GM12878 (cell line): ENCODE measurements around the gene PKP4. TPM values are rescaled to one million over a fixed set of nuclear protein-coding genes. Genes with fewer than 3 reads are reported as not detected.

Experiments used
- ATAC-seq: fragments of 200-7000 bp; cut with Tn5 transposase; 3 replicates; pipeline ENCODE4 v1.9.1; 2020; ENCODE audit warnings: mild to moderate bottlenecking, moderate library complexity
- BruUV-seq: library from RNA; stranded (reverse); fragments of 400-500 nt; replicated peaks from 2 replicates; lab custom pipeline; 2021; lab: Mats Ljungman, UMichigan
- CTCF ChIA-PET: fragments of 300-600 bp; sonication (Branson Sonifier 250); formaldehyde crosslinking; extraction: SDS; loops from one replicate; lab custom pipeline; 2021; ENCODE audit warnings: inconsistent platforms; lab: Yijun Ruan, JAX
- POLR2A ChIA-PET: fragments of 350-600 bp; formaldehyde crosslinking; extraction: SDS; loops from one replicate; lab custom pipeline; 2021; ENCODE audit warnings: inconsistent platforms; lab: Charles Lee
- RAD21 ChIA-PET: fragments of 300-600 bp; sonication (Branson Sonifier 250); formaldehyde crosslinking; loops from one replicate; lab custom pipeline; 2023; ENCODE audit warnings: antibody characterized with exemption; ENCODE audit not compliant: unreplicated experiment; lab: Charles Lee
- SMC1A ChIA-PET: fragments of 300-600 bp; sonication (Branson Sonifier 250); formaldehyde crosslinking; loops from one replicate; lab custom pipeline; 2023; ENCODE audit not compliant: unreplicated experiment, uncharacterized antibody; lab: Charles Lee
- DNase-seq: peaks from one replicate; pipeline ENCODE4 v3.0.0-alpha.2; 2011; ENCODE audit warnings: low read depth, low spot score
- FAIRE-seq: peaks from 3 replicates; lab custom pipeline; 2011; peaks lifted over from hg19 to GRCh38; lab: Jason Lieb, UNC
- H2AFZ ChIP-seq: 2 replicates; pipeline ENCODE4 v1.6.0; 2011; ENCODE audit warnings: low read depth, low read length, control low read depth; ENCODE audit not compliant: control insufficient read depth
- H3K27ac ChIP-seq: 2 replicates; pipeline ENCODE4 v1.5.1; 2011; ENCODE audit warnings: control low read depth; ENCODE audit not compliant: control insufficient read depth, insufficient read depth
- H3K27me3 ChIP-seq, 2 experiments: replicated peaks in 1 of 2; 2 replicates each; pipeline versions ENCODE4 v1.6.0 to v1.6.1; 2011; ENCODE audit warnings: low read length in 1 of 2; ENCODE audit not compliant: control insufficient read depth in 2 of 2, insufficient read depth in 2 of 2
- H3K36me3 ChIP-seq, 2 experiments: 2 replicates each; pipeline ENCODE4 v1.5.1; 2011; ENCODE audit warnings: low read length in 1 of 2; ENCODE audit not compliant: control insufficient read depth in 2 of 2, insufficient read depth in 2 of 2
- H3K4me1 ChIP-seq: 2 replicates; pipeline ENCODE4 v1.6.1; 2011; ENCODE audit warnings: mild to moderate bottlenecking, low read length, moderate library complexity, mixed read lengths; ENCODE audit not compliant: control insufficient read depth, insufficient read depth
- H3K4me2 ChIP-seq: 2 replicates; pipeline ENCODE4 v1.6.0; 2011; ENCODE audit warnings: control low read depth; ENCODE audit not compliant: control insufficient read depth, insufficient read depth
- H3K4me3 ChIP-seq: fragments of 200-600 bp; sonication (generic); 2 replicates; pipeline ENCODE4 v1.5.1; 2016
- H3K79me2 ChIP-seq: 2 replicates; pipeline ENCODE4 v1.6.0; 2011; ENCODE audit warnings: low read length; ENCODE audit not compliant: control insufficient read depth, insufficient read depth
- H3K9ac ChIP-seq: 2 replicates; pipeline ENCODE4 v1.8.0; 2011; ENCODE audit warnings: low read length, control low read depth, mixed read lengths; ENCODE audit not compliant: control insufficient read depth, insufficient read depth
- H3K9me3 ChIP-seq: replicated peaks from 3 replicates; pipeline ENCODE4 v1.5.1; 2011; ENCODE audit warnings: mild to moderate bottlenecking, low read length; ENCODE audit not compliant: control insufficient read depth, insufficient read depth
- H4K20me1 ChIP-seq: 2 replicates; pipeline ENCODE4 v1.6.0; 2011; ENCODE audit not compliant: control insufficient read depth, insufficient read depth
- ATF7 ChIP-seq: fragments of 450-650 bp; IDR thresholded peaks from 2 replicates; pipeline ENCODE4 v1.6.1; 2016; ENCODE audit warnings: low read depth, mild to moderate bottlenecking
- BACH1 ChIP-seq: fragments of 450-650 bp; IDR thresholded peaks from 2 replicates; pipeline ENCODE4 v1.6.1; 2017; ENCODE audit warnings: mild to moderate bottlenecking, borderline replicate concordance
- BCLAF1 ChIP-seq: fragments of 450-650 bp; IDR thresholded peaks from 2 replicates; pipeline ENCODE4 v1.6.1; 2017; ENCODE audit warnings: antibody characterized with exemption, mild to moderate bottlenecking, moderate library complexity
- CEBPB ChIP-seq, 2 experiments: fragments of 150-350 bp in 1 of 2; IDR thresholded peaks; 2 replicates each; pipeline ENCODE4 v1.6.1; 2012 to 2014; ENCODE audit warnings: low read depth in 2 of 2, low read length in 2 of 2, borderline replicate concordance in 1 of 2, inconsistent platforms in 1 of 2
- CREB1 ChIP-seq: IDR thresholded peaks from 2 replicates; pipeline ENCODE4 v1.6.1; 2012; ENCODE audit warnings: low read depth, mild to moderate bottlenecking, inconsistent platforms
- DPF2 ChIP-seq: fragments of 450-650 bp; IDR thresholded peaks from 2 replicates; pipeline ENCODE4 v1.6.1; 2017; ENCODE audit warnings: mild to moderate bottlenecking
- HDAC6 ChIP-seq: fragments of 200-600 bp; sonication (generic); IDR thresholded peaks from one replicate; pipeline ENCODE4 v1.8.0; 2017; ENCODE audit warnings: antibody characterized with exemption; ENCODE audit not compliant: unreplicated experiment
- NKRF ChIP-seq: fragments of 450-650 bp; conservative IDR thresholded peaks from 2 replicates; pipeline ENCODE4 v1.6.1; 2017; ENCODE audit warnings: mild to moderate bottlenecking, moderate library complexity
- POLR2AphosphoS2 ChIP-seq: IDR thresholded peaks from 2 replicates; pipeline ENCODE4 v1.6.1; 2011; ENCODE audit warnings: low read depth, mild to moderate bottlenecking, low read length, improper control_type of control experiment, moderate library complexity
- RELA ChIP-seq: fragments of 450-650 bp; IDR thresholded peaks from 2 replicates; pipeline ENCODE4 v1.8.0; 2014; ENCODE audit warnings: borderline replicate concordance; ENCODE audit not compliant: partially characterized antibody
- SMC3 ChIP-seq: IDR thresholded peaks from 2 replicates; pipeline ENCODE4 v1.6.1; 2011; ENCODE audit warnings: low read length, improper control_type of control experiment, borderline replicate concordance
- STAT3 ChIP-seq: IDR thresholded peaks from 2 replicates; pipeline ENCODE4 v1.6.1; 2011; ENCODE audit warnings: low read depth, low read length, improper control_type of control experiment
- ZBTB4 ChIP-seq: fragments of 450-650 bp; formaldehyde crosslinking; IDR thresholded peaks from 2 replicates; pipeline ENCODE4 v1.4.0; 2022; ENCODE audit warnings: mild to moderate bottlenecking, moderate library complexity
- ZNF207 ChIP-seq: fragments of 450-650 bp; IDR thresholded peaks from 2 replicates; pipeline ENCODE4 v1.6.1; 2014; ENCODE audit warnings: antibody characterized with exemption, mild to moderate bottlenecking, borderline replicate concordance
- ZNF24 ChIP-seq: fragments of 450-650 bp; IDR thresholded peaks from 2 replicates; pipeline ENCODE4 v1.6.1; 2017; ENCODE audit warnings: antibody characterized with exemption, mild to moderate bottlenecking
- ZSCAN29 ChIP-seq: fragments of 450-650 bp; IDR thresholded peaks from 2 replicates; pipeline ENCODE4 v1.6.1; 2017; ENCODE audit warnings: mild to moderate bottlenecking, moderate library complexity
- WGBS: methylation state at CpG from one replicate; pipeline ENCODE4 v1.1.6; 2016; ENCODE audit warnings: low lambda C conversion rate; ENCODE audit not compliant: insufficient replicate concordance, insufficient coverage; ENCODE audit errors: missing lambda C conversion rate; 5-methylcytosine and 5-hydroxymethylcytosine counted together
- in situ Hi-C: fragments of 300-500 bp; cut with MboI; formaldehyde crosslinking; loops from 9 replicates; pipeline ENCODE4 v1.14.3; 2018; ENCODE audit warnings: mixed read lengths
- intact Hi-C: fragments of 100-400 bp; cut with micrococcal nuclease; formaldehyde crosslinking; loops from one replicate; pipeline ENCODE4 v1.14.2; 2022; ENCODE audit not compliant: unreplicated experiment
- polyA plus RNA-seq, 11 experiments: library from polyadenylated mRNA; depleted of rRNA in 4 of 11; unstranded in 6 of 11; stranded (reverse) in 5 of 11; fragments of >200 nt; fragmentation: Nextera tagmentation in 4 of 11; fragmentation: Illumina TruSeq in 1 of 11; extraction: Ambion mirVana in 4 of 11; extraction: Trizol in 1 of 11; gene quantifications; 1 replicate in 1 of 11; 2 replicates in 10 of 11; pipeline versions ENCODE4 v1.2.1 to v1.2.3, GENCODE V29; 2011 to 2016; ENCODE audit warnings: inconsistent platforms in 2 of 11, missing spikeins in 2 of 11, low read depth in 1 of 11
- total RNA-seq, 4 experiments: library from RNA; depleted of rRNA in 3 of 4; stranded (reverse); fragments of >200 nt in 3 of 4; fragmentation: Illumina TruSeq in 1 of 4; extraction: Trizol in 1 of 4; gene quantifications; 2 replicates each; pipeline versions ENCODE4 v1.2.1 to v1.2.3, GENCODE V29; 2013 to 2021

The PKP4 gene
- total and polyA plus RNA-seq, 10 of the 15 experiments (the other 5 are each of a cell fraction or from before 2014, with no cell fraction given): 4.8 to 35.8 (median 17.7) TPM

GRCh38 chr2:158644139-158644538, 187.4 kb downstream of the PKP4 start:
- Histone ChIP-seq H3K36me3 (no peaks in the 10 kb centered on the region), H4K20me1 (no peaks in the 10 kb centered on the region), H3K4me2 (no peak overlapping the region), H3K9ac (no peak overlapping the region), H3K27ac (no peak overlapping the region), H3K79me2 (no peaks in the 10 kb centered on the region), H3K9me3 (no peaks in the 10 kb centered on the region), H3K4me1 (no peaks in the 10 kb centered on the region), H2AFZ (no peak overlapping the region), H3K4me3 (no peak overlapping the region), H3K27me3 (no peaks in the 10 kb centered on the region)
- RAD21 ChIA-PET: no interaction called here
- FAIRE-seq (no peak), ATAC-seq (no peak), DNase-seq (no peak)
- intact Hi-C loops: no loop called here
- SMC1A ChIA-PET: no interaction called here
- CTCF ChIA-PET: no interaction called here
- POLR2A ChIA-PET: interaction anchor here (0.6 kb wide), 2 partner anchors 17 to 1399 kb away, joined by 3 to 4 read pairs; no protein-coding TSS in a partner anchor
- no TSS peak for BruUV-seq
- 69% methylated on average over 4 of the region's 4 CpGs for WGBS
- in situ Hi-C loops: no loop called here
- no peak for TF ChIP-seq CREB1
- TF ChIP-seq ATF7: no peak
- no peak for TF ChIP-seq DPF2
- no peak for TF ChIP-seq ZSCAN29
- no peak for TF ChIP-seq HDAC6
- no peak for TF ChIP-seq SMC3
- TF ChIP-seq ZNF207: no peak
- no peak for TF ChIP-seq BACH1
- no peak for TF ChIP-seq BCLAF1
- TF ChIP-seq RELA: no peak
- no peak for TF ChIP-seq STAT3
- TF ChIP-seq ZNF24: no peak
- TF ChIP-seq POLR2AphosphoS2: no peak
- no peak for TF ChIP-seq ZBTB4 (CRISPR knock-in tag)
- TF ChIP-seq NKRF: no peak
- TF ChIP-seq CEBPB (IDR thresholded peaks at IDR 0.05; ENCODE audit: borderline replicate concordance in 1 of 2, low read depth in 2 of 2, low read length in 2 of 2): no peak
